ENCODE data around the gene DIP2C. TPM values are rescaled to one million over a fixed set of nuclear protein-coding genes. Genes with fewer than 3 reads are reported as not detected.

Gene DIP2C
- total RNA-seq, 1 experiment from 2014 or later = 11.4 TPM

- H3K27me3 Mint-ChIP-seq (ENCODE audit: insufficient read depth, unreplicated experiment) = no peaks in the 10 kb centered on the region
- Histone ChIP-seq H3K4me3 (ENCODE audit: low read depth, low read length) (no peak overlapping the region), H3K27me3 (replicated peaks; ENCODE audit: control insufficient read depth, insufficient read depth, low read length) (no peaks in the 10 kb centered on the region), H3K9me3 (no peaks in the 10 kb centered on the region; the same call in 1 of the 2 replicates), H3K36me3 (ENCODE audit: control insufficient read depth, insufficient read depth, low read length) (no peaks in the 10 kb centered on the region), H3K4me1 (peaks cover 5% of the 10 kb centered on the region; the same call in 1 of the 2 replicates)
- H3K27ac Mint-ChIP-seq (ENCODE audit: unreplicated experiment) = no peak overlapping the region
- BruUV-seq (replicated peaks) = no TSS peak
- peak in 1 of 2 experiments; percentile 40 for DNase-seq
- no peaks in the 10 kb centered on the region for H3K9me3 Mint-ChIP-seq (ENCODE audit: unreplicated experiment)
- CTCF ChIA-PET = no interaction called here
- intact Hi-C loops (cut with micrococcal nuclease; ENCODE audit: unreplicated experiment) = no loop called here
- H3K36me3 Mint-ChIP-seq (ENCODE audit: insufficient read depth, unreplicated experiment) = no peaks in the 10 kb centered on the region
- TF ChIP-seq CTCF (IDR thresholded peaks at IDR 0.05; ENCODE audit: insufficient read depth in 1 of 2, low read depth in 1 of 2, low read length in 1 of 2, severe bottlenecking in 1 of 2, unreplicated experiment in 1 of 2) = no peak
- H3K4me1 Mint-ChIP-seq (ENCODE audit: low read depth, unreplicated experiment) = peaks cover 10% of the 10 kb centered on the region
- H3K4me3 Mint-ChIP-seq (ENCODE audit: unreplicated experiment) = peak overlapping the region; percentile 45
- POLR2A ChIA-PET = no interaction called here
Measured at GRCh38 chr10:665579-666091, 23.8 kb downstream of the DIP2C start.

GRCh38 chr10:664893-665292 lies 24.6 kb downstream of the DIP2C start:
- H3K27me3 ChIP-seq (replicated peaks; ENCODE audit: control insufficient read depth, insufficient read depth, low read length) = no peaks in the 10 kb centered on the region
- intact Hi-C loops (cut with micrococcal nuclease; ENCODE audit: unreplicated experiment) = no loop called here
- H3K27me3 Mint-ChIP-seq (ENCODE audit: insufficient read depth, unreplicated experiment) = no peaks in the 10 kb centered on the region
- H3K4me1 Mint-ChIP-seq (ENCODE audit: low read depth, unreplicated experiment) = peaks cover 10% of the 10 kb centered on the region
- TF ChIP-seq CTCF (IDR thresholded peaks at IDR 0.05; ENCODE audit: insufficient read depth in 1 of 2, low read depth in 1 of 2, low read length in 1 of 2, severe bottlenecking in 1 of 2, unreplicated experiment in 1 of 2) = no peak
- no TSS peak for BruUV-seq (replicated peaks)
- POLR2A ChIA-PET = no interaction called here
- no peak overlapping the region for H3K4me3 Mint-ChIP-seq (ENCODE audit: unreplicated experiment)
- H3K36me3 ChIP-seq (ENCODE audit: control insufficient read depth, insufficient read depth, low read length) = no peaks in the 10 kb centered on the region
- no peaks in the 10 kb centered on the region for H3K36me3 Mint-ChIP-seq (ENCODE audit: insufficient read depth, unreplicated experiment)
- no peak for DNase-seq
- H3K4me3 ChIP-seq (ENCODE audit: low read depth, low read length) = no peak overlapping the region
- H3K9me3 ChIP-seq = no peaks in the 10 kb centered on the region; the same call in 1 of the 2 replicates
- no peak overlapping the region for H3K27ac Mint-ChIP-seq (ENCODE audit: unreplicated experiment)
- H3K4me1 ChIP-seq = peaks cover 5% of the 10 kb centered on the region; the same call in 1 of the 2 replicates
- H3K9me3 Mint-ChIP-seq (ENCODE audit: unreplicated experiment) = no peaks in the 10 kb centered on the region
- CTCF ChIA-PET = no interaction called here

- H3K27ac Mint-ChIP-seq (ENCODE audit: unreplicated experiment) = no peak overlapping the region
- no peaks in the 10 kb centered on the region for H3K9me3 Mint-ChIP-seq (ENCODE audit: unreplicated experiment)
- no TSS peak for BruUV-seq (replicated peaks)
- ChIA-PET POLR2A (no interaction called here), CTCF (no interaction called here)
- Histone ChIP-seq H3K27me3 (replicated peaks; ENCODE audit: control insufficient read depth, insufficient read depth, low read length) (no peaks in the 10 kb centered on the region), H3K4me3 (ENCODE audit: low read depth, low read length) (no peak overlapping the region), H3K4me1 (peaks cover 5% of the 10 kb centered on the region; the same call in 1 of the 2 replicates), H3K36me3 (ENCODE audit: control insufficient read depth, insufficient read depth, low read length) (no peaks in the 10 kb centered on the region), H3K9me3 (no peaks in the 10 kb centered on the region; the same call in 1 of the 2 replicates)
- no peaks in the 10 kb centered on the region for H3K27me3 Mint-ChIP-seq (ENCODE audit: insufficient read depth, unreplicated experiment)
- no peak for DNase-seq
- TF ChIP-seq CTCF (IDR thresholded peaks at IDR 0.05; ENCODE audit: insufficient read depth in 1 of 2, low read depth in 1 of 2, low read length in 1 of 2, severe bottlenecking in 1 of 2, unreplicated experiment in 1 of 2) = no peak
- H3K4me1 Mint-ChIP-seq (ENCODE audit: low read depth, unreplicated experiment) = peaks cover 10% of the 10 kb centered on the region
- no peaks in the 10 kb centered on the region for H3K36me3 Mint-ChIP-seq (ENCODE audit: insufficient read depth, unreplicated experiment)
- intact Hi-C loops (cut with micrococcal nuclease; ENCODE audit: unreplicated experiment) = no loop called here
- no peak overlapping the region for H3K4me3 Mint-ChIP-seq (ENCODE audit: unreplicated experiment)
Measured at GRCh38 chr10:664301-664700, 25.2 kb downstream of the DIP2C start.
